K562 (cell line): Measurements from ENCODE around the gene SBK1. TPM values are rescaled to one million over a fixed set of nuclear protein-coding genes. Genes with fewer than 3 reads are reported as not detected.

Experiments
- ELK1 ChIP-seq: sonication (generic); formaldehyde crosslinking; IDR thresholded peaks from 2 replicates; pipeline ENCODE4 v1.8.1; 2022; ENCODE audit warnings: missing genetic modification reagents
- ESRRA ChIP-seq: fragments of 450-650 bp; IDR thresholded peaks from 2 replicates; pipeline ENCODE4 v1.6.1; 2014; ENCODE audit warnings: low read depth, mild to moderate bottlenecking, moderate library complexity, borderline replicate concordance
- ETV5 ChIP-seq: sonication (generic); formaldehyde crosslinking; IDR thresholded peaks from 2 replicates; pipeline ENCODE4 v1.4.0; 2020; ENCODE audit warnings: low read depth, mild to moderate bottlenecking, missing genetic modification reagents
- GATAD2A ChIP-seq: fragments of 450-650 bp; IDR thresholded peaks from 2 replicates; pipeline ENCODE4 v1.6.1; 2017
- NCOA6 ChIP-seq: fragments of 450-650 bp; IDR thresholded peaks from 2 replicates; pipeline ENCODE4 v1.6.1; 2017; ENCODE audit warnings: mild to moderate bottlenecking
- RBM39 ChIP-seq: fragments of 200-400 bp; formaldehyde crosslinking; optimal IDR thresholded peaks from 2 replicates; pipeline ENCODE3; 2018; ENCODE audit warnings: low read depth, low read length
- TCF3 ChIP-seq: sonication (generic); formaldehyde crosslinking; IDR thresholded peaks from 2 replicates; pipeline ENCODE4 v1.4.0; 2020; ENCODE audit warnings: mild to moderate bottlenecking, missing genetic modification reagents
- TEAD4 ChIP-seq, 2 experiments: sonication (generic) in 1 of 2; formaldehyde crosslinking in 1 of 2; IDR thresholded peaks; 2 replicates each; pipeline versions ENCODE4 v1.6.1 to v1.8.0; 2012 to 2022; ENCODE audit warnings: borderline replicate concordance in 1 of 2, inconsistent platforms in 1 of 2, low read length in 1 of 2, mild to moderate bottlenecking in 1 of 2, missing genetic modification reagents in 1 of 2
- XRCC5 ChIP-seq: fragments of 200-400 bp; formaldehyde crosslinking; IDR thresholded peaks from 2 replicates; pipeline ENCODE4 v1.6.1; 2017; ENCODE audit warnings: low read depth, mild to moderate bottlenecking, low read length
- YY1 ChIP-seq, 3 experiments: IDR thresholded peaks; 2 replicates each; pipeline ENCODE4 v1.6.1; 2011; ENCODE audit warnings: low read length in 2 of 3, mild to moderate bottlenecking in 2 of 3, moderate library complexity in 2 of 3, borderline replicate concordance in 1 of 3, control low read depth in 1 of 3, low read depth in 1 of 3; ENCODE audit not compliant: insufficient read depth in 3 of 3, insufficient replicate concordance in 2 of 3, control insufficient read depth in 1 of 3, insufficient read length in 1 of 3; ENCODE audit errors: extremely low read depth in 1 of 3
- ZBTB1 ChIP-seq: sonication (generic); formaldehyde crosslinking; IDR thresholded peaks from 2 replicates; pipeline ENCODE4 v1.8.1; 2023; ENCODE audit warnings: missing genetic modification reagents, low read depth, mild to moderate bottlenecking, borderline replicate concordance
- ZFP36 ChIP-seq: fragments of 150-350 bp; IDR thresholded peaks from 2 replicates; pipeline ENCODE4 v1.6.1; 2018; ENCODE audit warnings: low read length, low read depth; ENCODE audit not compliant: partially characterized antibody
- ZNF197 ChIP-seq: fragments of 200-800 bp; sonication (Bioruptor generic); IDR thresholded peaks from 2 replicates; pipeline ENCODE4 v1.6.1; 2016; ENCODE audit warnings: low read depth, missing genetic modification characterization, missing compliant biosample characterization
- ZNF696 ChIP-seq: fragments of 250-450 bp; sonication (Bioruptor Pico); conservative IDR thresholded peaks from 2 replicates; pipeline ENCODE4 v1.4.0; 2020; ENCODE audit warnings: mild to moderate bottlenecking, moderate library complexity
- ZNF75A ChIP-seq: fragments of 450-650 bp; formaldehyde crosslinking; IDR thresholded peaks from 2 replicates; pipeline ENCODE4 v1.4.0; 2020; ENCODE audit warnings: mild to moderate bottlenecking
- polyA plus RNA-seq, 8 experiments: library from polyadenylated mRNA; depleted of rRNA in 4 of 8; stranded (reverse) in 5 of 8; unstranded in 3 of 8; fragments of >200 nt; fragmentation: Nextera tagmentation in 2 of 8; fragmentation: Illumina TruSeq in 1 of 8; extraction: Ambion mirVana in 2 of 8; extraction: Trizol in 1 of 8; gene quantifications; 2 replicates each; pipeline versions ENCODE4 v1.2.1 to v1.2.3, GENCODE V29; 2011 to 2014; ENCODE audit warnings: inconsistent platforms in 1 of 8, missing spikeins in 1 of 8
- total RNA-seq, 7 experiments: library from RNA; depleted of rRNA in 6 of 7; stranded (reverse); fragments of >200 nt in 6 of 7; fragmentation: Illumina TruSeq in 2 of 7; extraction: Trizol in 2 of 7; gene quantifications; 2 replicates each; pipeline versions ENCODE4 v1.2.1 to v1.2.3, GENCODE V29; 2011 to 2021; ENCODE audit warnings: low replicate concordance in 1 of 7
- TF ChIP-seq, protein P1 (sequence below): sonication (generic); formaldehyde crosslinking; IDR thresholded peaks from 2 replicates; pipeline ENCODE4 v1.8.0; 2022; ENCODE audit warnings: mild to moderate bottlenecking, missing genetic modification reagents
- TF ChIP-seq, protein P2 (sequence below): fragments of 450-650 bp; IDR thresholded peaks from 2 replicates; pipeline ENCODE4 v1.6.1; 2016; ENCODE audit warnings: mild to moderate bottlenecking

Gene SBK1
- total and polyA plus RNA-seq, 9 of the 15 experiments (the other 6 are each of a cell fraction or from before 2014, with no cell fraction given): 0.01 to 0.07 (median 0.03) TPM; not detected in 6

DNA sequence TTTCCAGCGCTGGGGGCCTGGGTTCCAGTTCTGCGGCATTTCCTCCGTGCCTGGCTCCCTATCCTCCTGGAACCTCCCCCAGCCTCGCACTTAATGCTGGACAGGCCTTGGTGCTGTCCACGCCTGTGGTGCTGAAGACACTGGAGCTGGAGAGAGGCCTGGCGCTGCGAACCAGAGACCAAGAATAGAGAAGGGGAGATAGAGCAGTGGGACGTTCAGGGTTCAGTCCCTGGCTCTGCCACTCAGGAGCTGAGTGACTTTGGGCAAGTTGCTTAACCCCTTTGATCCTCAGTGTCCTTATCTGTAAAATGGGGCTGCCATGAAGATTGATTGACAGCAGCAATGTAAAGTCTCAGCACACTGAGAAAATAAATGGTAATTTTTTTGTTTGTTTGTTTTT lies 11.9 kb downstream of the SBK1 start (continued):
- TF ChIP-seq, protein P1, sequence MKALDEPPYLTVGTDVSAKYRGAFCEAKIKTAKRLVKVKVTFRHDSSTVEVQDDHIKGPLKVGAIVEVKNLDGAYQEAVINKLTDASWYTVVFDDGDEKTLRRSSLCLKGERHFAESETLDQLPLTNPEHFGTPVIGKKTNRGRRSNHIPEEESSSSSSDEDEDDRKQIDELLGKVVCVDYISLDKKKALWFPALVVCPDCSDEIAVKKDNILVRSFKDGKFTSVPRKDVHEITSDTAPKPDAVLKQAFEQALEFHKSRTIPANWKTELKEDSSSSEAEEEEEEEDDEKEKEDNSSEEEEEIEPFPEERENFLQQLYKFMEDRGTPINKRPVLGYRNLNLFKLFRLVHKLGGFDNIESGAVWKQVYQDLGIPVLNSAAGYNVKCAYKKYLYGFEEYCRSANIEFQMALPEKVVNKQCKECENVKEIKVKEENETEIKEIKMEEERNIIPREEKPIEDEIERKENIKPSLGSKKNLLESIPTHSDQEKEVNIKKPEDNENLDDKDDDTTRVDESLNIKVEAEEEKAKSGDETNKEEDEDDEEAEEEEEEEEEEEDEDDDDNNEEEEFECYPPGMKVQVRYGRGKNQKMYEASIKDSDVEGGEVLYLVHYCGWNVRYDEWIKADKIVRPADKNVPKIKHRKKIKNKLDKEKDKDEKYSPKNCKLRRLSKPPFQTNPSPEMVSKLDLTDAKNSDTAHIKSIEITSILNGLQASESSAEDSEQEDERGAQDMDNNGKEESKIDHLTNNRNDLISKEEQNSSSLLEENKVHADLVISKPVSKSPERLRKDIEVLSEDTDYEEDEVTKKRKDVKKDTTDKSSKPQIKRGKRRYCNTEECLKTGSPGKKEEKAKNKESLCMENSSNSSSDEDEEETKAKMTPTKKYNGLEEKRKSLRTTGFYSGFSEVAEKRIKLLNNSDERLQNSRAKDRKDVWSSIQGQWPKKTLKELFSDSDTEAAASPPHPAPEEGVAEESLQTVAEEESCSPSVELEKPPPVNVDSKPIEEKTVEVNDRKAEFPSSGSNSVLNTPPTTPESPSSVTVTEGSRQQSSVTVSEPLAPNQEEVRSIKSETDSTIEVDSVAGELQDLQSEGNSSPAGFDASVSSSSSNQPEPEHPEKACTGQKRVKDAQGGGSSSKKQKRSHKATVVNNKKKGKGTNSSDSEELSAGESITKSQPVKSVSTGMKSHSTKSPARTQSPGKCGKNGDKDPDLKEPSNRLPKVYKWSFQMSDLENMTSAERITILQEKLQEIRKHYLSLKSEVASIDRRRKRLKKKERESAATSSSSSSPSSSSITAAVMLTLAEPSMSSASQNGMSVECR (CRISPR knock-in tag): peak; percentile 69; the same call in 1 of the 2 replicates
- TF ChIP-seq ETV5 (0 out of 2 replicates have a peak, but pooled peaks have one; percentile 39), ELK1 (CRISPR knock-in tag) (no peak), GATAD2A (no peak), TCF3 (CRISPR knock-in tag) (peak; percentile 38; the same call in 1 of the 2 replicates), NCOA6 (peak; percentile 59; the same call in 1 of the 2 replicates), ZNF696 (CRISPR knock-in tag) (no peak), TEAD4 (IDR thresholded peaks at IDR 0.05; ENCODE audit: low read length) (no peak), TEAD4 (CRISPR knock-in tag; IDR thresholded peaks at IDR 0.05; ENCODE audit: borderline replicate concordance) (0 out of 2 replicates have a peak, but pooled peaks have one; percentile 54), ESRRA (no peak), XRCC5 (0 out of 2 replicates have a peak, but pooled peaks have one; percentile 45), ZBTB1 (CRISPR knock-in tag) (peak; percentile 76; the same call in 1 of the 2 replicates), RBM39 (no peak), YY1 (IDR thresholded peaks at IDR 0.05; ENCODE audit: borderline replicate concordance in 1 of 3, control insufficient read depth in 1 of 3, extremely low read depth in 1 of 3, insufficient read depth in 3 of 3, insufficient read length in 1 of 3, insufficient replicate concordance in 2 of 3, low read depth in 1 of 3, low read length in 2 of 3) (peak in 1 of 3 experiments; percentile 24), ZFP36 (peak; percentile 14), ZNF197 (0 out of 2 replicates have a peak, but pooled peaks have one; percentile 54), ZNF75A (CRISPR knock-in tag) (no peak)
- TF ChIP-seq, protein P2, sequence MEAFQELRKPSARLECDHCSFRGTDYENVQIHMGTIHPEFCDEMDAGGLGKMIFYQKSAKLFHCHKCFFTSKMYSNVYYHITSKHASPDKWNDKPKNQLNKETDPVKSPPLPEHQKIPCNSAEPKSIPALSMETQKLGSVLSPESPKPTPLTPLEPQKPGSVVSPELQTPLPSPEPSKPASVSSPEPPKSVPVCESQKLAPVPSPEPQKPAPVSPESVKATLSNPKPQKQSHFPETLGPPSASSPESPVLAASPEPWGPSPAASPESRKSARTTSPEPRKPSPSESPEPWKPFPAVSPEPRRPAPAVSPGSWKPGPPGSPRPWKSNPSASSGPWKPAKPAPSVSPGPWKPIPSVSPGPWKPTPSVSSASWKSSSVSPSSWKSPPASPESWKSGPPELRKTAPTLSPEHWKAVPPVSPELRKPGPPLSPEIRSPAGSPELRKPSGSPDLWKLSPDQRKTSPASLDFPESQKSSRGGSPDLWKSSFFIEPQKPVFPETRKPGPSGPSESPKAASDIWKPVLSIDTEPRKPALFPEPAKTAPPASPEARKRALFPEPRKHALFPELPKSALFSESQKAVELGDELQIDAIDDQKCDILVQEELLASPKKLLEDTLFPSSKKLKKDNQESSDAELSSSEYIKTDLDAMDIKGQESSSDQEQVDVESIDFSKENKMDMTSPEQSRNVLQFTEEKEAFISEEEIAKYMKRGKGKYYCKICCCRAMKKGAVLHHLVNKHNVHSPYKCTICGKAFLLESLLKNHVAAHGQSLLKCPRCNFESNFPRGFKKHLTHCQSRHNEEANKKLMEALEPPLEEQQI: peak; percentile 42; the same call in 1 of the 2 replicates
